Small intestine (tissue), 7 donors: ENCODE results near the gene ARHGDIA. TPM values are rescaled to one million over a fixed set of nuclear protein-coding genes. Genes with fewer than 3 reads are reported as not detected.

ENCODE experiments used
- DNase-seq, 2 donors: peaks; one replicate each; pipeline versions ENCODE4 v3.0.0 to v3.0.0-alpha.2; 2013
- FAIRE-seq: peaks from 2 replicates; lab custom pipeline; 2012; peaks lifted over from hg19 to GRCh38; lab: Jason Lieb, UNC
- H3K27ac ChIP-seq, 3 donors: one replicate each; pipeline ENCODE4 v1.5.1; 2013; ENCODE audit warnings: low read length in 2 of 3, mild to moderate bottlenecking in 2 of 3, control low read depth in 1 of 3, inconsistent platforms in 1 of 3, low read depth in 1 of 3, moderate library complexity in 1 of 3
- H3K27me3 ChIP-seq, 3 donors: one replicate each; pipeline ENCODE4 v1.6.1; 2013; ENCODE audit warnings: low read length in 3 of 3, inconsistent platforms in 1 of 3; ENCODE audit not compliant: control insufficient read depth in 3 of 3, insufficient read depth in 3 of 3
- H3K36me3 ChIP-seq, 3 donors: one replicate each; pipeline ENCODE4 v1.6.1; 2013; ENCODE audit warnings: low read length in 3 of 3, inconsistent platforms in 1 of 3, low read depth in 1 of 3, mild to moderate bottlenecking in 1 of 3, moderate library complexity in 1 of 3; ENCODE audit not compliant: control insufficient read depth in 3 of 3, insufficient read depth in 2 of 3
- H3K4me1 ChIP-seq, 3 donors: one replicate each; pipeline ENCODE4 v1.6.1; 2013; ENCODE audit warnings: low read length in 2 of 3, inconsistent platforms in 1 of 3, low read depth in 1 of 3, mild to moderate bottlenecking in 1 of 3, moderate library complexity in 1 of 3; ENCODE audit not compliant: control insufficient read depth in 3 of 3, insufficient read depth in 2 of 3
- H3K4me3 ChIP-seq, 3 donors: one replicate each; pipeline ENCODE4 v1.5.1; 2013; ENCODE audit warnings: low read length in 3 of 3, control low read depth in 1 of 3, inconsistent platforms in 1 of 3, low read depth in 1 of 3, mild to moderate bottlenecking in 1 of 3, moderate library complexity in 1 of 3
- H3K9me3 ChIP-seq, 2 donors: one replicate each; pipeline ENCODE4 v1.6.1; 2013; ENCODE audit warnings: low read depth in 1 of 2, low read length in 1 of 2; ENCODE audit not compliant: control insufficient read depth in 2 of 2, insufficient read depth in 1 of 2
- WGBS, 3 donors: extraction: QIAGEN DNeasy Blood & Tissue Kit; methylation state at CpG; one replicate each; pipeline ENCODE4 v1.1.7; 2013; 5-methylcytosine and 5-hydroxymethylcytosine counted together
- polyA plus RNA-seq, 4 donors: library from polyadenylated mRNA; stranded (reverse) in 3 of 4; unstranded in 1 of 4; fragments of 200-250 nt in 3 of 4; fragments of 120-200 nt in 1 of 4; gene quantifications; one replicate each; pipeline versions ENCODE4 v1.2.1 to v1.2.3, GENCODE V29; 2013
- donor health status: healthy with polysubstance abuse.
- donor health status: control.
- donor health status: control.
- donor health status: Bipolar disorder and iron deficiency.
- donor health status: healthy.

The ARHGDIA gene
- polyA plus RNA-seq, 4 donors: 190 to 411 (median 341) TPM

DNA sequence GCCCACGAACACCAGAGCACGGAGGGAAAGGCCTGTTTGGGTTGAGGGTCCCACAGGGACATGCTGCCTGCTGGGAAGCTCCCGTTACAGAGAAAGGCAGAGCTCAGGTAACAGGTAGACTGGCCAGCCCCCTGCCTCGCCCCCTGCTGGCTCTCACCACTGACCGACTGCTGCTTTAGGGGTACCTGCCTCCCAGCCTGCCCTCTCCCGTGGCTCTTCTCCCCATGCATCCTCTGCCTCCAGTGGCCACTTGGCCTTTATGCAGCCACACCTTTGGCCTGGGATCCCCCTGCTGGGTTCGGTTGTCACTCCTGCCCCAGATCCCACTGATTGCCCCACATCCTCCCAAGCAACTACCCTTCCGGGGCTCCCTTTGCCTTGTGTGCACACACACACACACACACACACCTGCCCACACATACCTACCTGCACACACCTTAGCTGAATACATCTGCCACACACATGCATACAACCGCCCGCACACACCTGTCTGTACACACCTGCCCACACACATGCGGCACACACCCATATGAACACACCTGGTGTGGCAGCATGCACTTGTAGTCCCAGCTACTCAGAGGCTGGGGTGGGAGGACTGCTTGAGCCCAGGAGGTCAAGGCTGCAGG, 45.2 kb downstream of the ARHGDIA start:
- FAIRE-seq (no peak), DNase-seq (no peak)
- 68 to 81% (median 76%) methylated on average over 11 of the region's 11 CpGs for WGBS, 3 donors

GRCh38 chr17:81824595-81824994, 46.5 kb downstream of the ARHGDIA start:
- no peak overlapping the region for H3K4me3 ChIP-seq
- no peaks in the 10 kb centered on the region for H3K27me3 ChIP-seq
- no peak for DNase-seq
- 85 to 93% (median 90%) methylated on average over 8 to 11 of the region's 11 CpGs for WGBS, 3 donors
- H3K36me3 ChIP-seq: peaks cover 0 to 46% (median 3%) of the 10 kb centered on the region in 3 donors
- no peak overlapping the region for H3K27ac ChIP-seq
- peaks cover 0 to 27% (median 5%) of the 10 kb centered on the region in 3 donors for H3K4me1 ChIP-seq
- no peak for FAIRE-seq
- no peaks in the 10 kb centered on the region for H3K9me3 ChIP-seq

More for the DNA sequence above, 45.2 kb downstream of the ARHGDIA start:
- Histone ChIP-seq H3K9me3 (no peaks in the 10 kb centered on the region), H3K4me1 (peaks cover 0 to 27% (median 5%) of the 10 kb centered on the region in 3 donors), H3K4me3 (no peak overlapping the region), H3K27ac (no peak overlapping the region), H3K36me3 (peaks cover 0 to 52% (median 3%) of the 10 kb centered on the region in 3 donors), H3K27me3 (no peaks in the 10 kb centered on the region)

GRCh38 chr17:81823820-81824550, 47.2 kb downstream of the ARHGDIA start:
- no peak overlapping the region for H3K4me3 ChIP-seq
- no peak overlapping the region for H3K27ac ChIP-seq
- no peaks in the 10 kb centered on the region for H3K27me3 ChIP-seq
- DNase-seq (no peak), FAIRE-seq (no peak)
- H3K36me3 ChIP-seq: peaks cover 0 to 43% (median 3%) of the 10 kb centered on the region in 3 donors
- 89% methylated on average over 33 of the region's 33 CpGs for WGBS, 3 donors
- no peaks in the 10 kb centered on the region for H3K9me3 ChIP-seq
- H3K4me1 ChIP-seq: peaks cover 0 to 27% (median 5%) of the 10 kb centered on the region in 3 donors

DNA sequence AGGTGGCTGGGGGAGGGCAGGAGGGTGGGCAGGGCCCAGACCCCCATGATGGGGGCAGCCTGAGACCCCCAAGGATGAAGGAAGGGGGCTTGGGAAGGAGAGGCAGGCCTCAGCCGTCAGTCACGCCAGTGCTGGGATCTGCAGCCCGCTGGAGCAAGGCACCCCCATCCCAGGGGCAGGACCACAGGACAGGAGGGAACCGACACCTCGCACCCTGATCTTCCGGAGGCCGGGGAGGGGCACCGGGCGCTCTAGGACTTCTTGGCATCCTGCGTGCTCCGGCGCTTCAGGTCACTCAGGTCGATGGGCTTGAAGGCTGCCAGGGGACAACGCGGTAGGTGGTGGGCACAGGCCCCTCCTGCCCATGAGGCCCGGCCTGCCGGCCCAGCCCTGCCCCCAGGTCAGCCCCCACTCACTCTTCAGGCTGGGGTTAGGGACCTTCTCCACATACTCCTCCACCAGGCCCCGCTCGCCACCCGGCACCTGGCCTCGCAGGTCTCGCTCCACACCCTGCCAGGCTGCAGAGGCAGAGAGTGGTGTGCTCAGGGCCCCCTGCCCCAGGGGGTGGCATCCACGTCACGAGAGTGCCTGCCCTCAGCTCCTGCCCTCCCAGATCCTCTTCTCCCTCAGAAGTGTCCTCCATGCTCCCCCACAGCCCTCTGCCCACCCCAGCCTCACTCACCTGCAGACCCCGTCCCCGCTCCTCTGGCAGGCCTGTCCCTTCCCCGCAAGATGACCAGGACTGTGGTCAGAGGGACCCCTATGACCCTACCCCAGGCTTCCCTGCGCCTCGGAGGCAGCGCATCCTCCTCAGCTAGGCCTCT, 47.9 kb downstream of the ARHGDIA start:
- Histone ChIP-seq H3K36me3 (peaks cover 0 to 40% (median 3%) of the 10 kb centered on the region in 3 donors), H3K4me3 (no peak overlapping the region), H3K9me3 (no peaks in the 10 kb centered on the region), H3K27ac (no peak overlapping the region), H3K27me3 (no peaks in the 10 kb centered on the region), H3K4me1 (peaks cover 0 to 27% (median 5%) of the 10 kb centered on the region in 3 donors)
- 94 to 97% (median 95%) methylated on average over 22 to 30 of the region's 30 CpGs for WGBS, 3 donors
- FAIRE-seq (no peak), DNase-seq (no peak)

DNA sequence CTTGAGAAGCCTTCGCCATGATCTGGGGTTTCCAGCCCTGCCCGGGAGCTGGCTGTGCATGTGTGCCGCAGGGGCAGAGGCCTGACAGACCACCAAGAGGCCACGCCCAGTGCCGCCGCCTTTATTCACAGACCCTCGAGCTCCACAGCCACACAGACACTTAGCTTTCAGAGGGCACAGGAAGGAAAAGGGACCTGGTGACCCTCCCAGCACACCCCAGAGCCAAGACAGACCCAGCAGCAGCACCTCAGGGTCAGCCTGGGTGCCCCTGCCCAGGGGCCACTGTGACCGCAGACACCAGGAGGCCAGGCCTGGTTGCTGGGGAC, 48.9 kb downstream of the ARHGDIA start:
- H3K9me3 ChIP-seq: no peaks in the 10 kb centered on the region
- FAIRE-seq: no peak
- peak overlapping the region; percentile 74 to 99 (median 85) for H3K27ac ChIP-seq
- no peak overlapping the region for H3K4me3 ChIP-seq
- DNase-seq: no peak
- H3K36me3 ChIP-seq: peaks cover 0 to 40% (median 3%) of the 10 kb centered on the region in 3 donors
- H3K27me3 ChIP-seq: no peaks in the 10 kb centered on the region
- peaks cover 0 to 25% (median 5%) of the 10 kb centered on the region in 3 donors for H3K4me1 ChIP-seq
- WGBS, 3 donors: 73 to 83% (median 76%) methylated on average over 8 of the region's 8 CpGs

GRCh38 chr17:81821603-81822311, 49.4 kb downstream of the ARHGDIA start:
- FAIRE-seq (no peak), DNase-seq (peak; percentile 96 to 98)
- Histone ChIP-seq H3K4me3 (no peak overlapping the region), H3K4me1 (peaks cover 0 to 25% (median 5%) of the 10 kb centered on the region in 3 donors), H3K36me3 (peaks cover 0 to 40% (median 3%) of the 10 kb centered on the region in 3 donors), H3K9me3 (no peaks in the 10 kb centered on the region), H3K27ac (peak overlapping the region; percentile 74 to 99 (median 85)), H3K27me3 (no peaks in the 10 kb centered on the region)
- 17 to 45% (median 34%) methylated on average over 17 to 20 of the region's 20 CpGs for WGBS, 3 donors

DNA sequence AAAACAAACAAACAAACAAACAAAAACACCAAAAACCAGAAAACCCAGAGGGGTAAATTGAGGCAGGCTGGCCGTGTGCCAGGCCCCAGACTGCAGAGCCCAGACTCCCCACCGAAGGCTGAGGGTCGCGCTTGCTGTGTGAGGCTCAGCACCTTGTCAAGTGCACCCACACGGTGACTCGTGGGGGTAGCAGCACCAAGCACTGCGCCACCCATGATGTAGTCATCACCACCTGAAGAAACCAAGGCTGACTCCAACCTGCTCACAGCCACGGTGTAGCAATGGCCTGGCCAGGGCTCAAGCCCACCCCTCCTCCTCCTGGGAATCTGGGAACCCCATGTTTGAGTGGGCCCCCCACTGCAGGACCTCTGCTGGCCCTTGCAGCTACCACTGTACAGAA, 50.0 kb downstream of the ARHGDIA start:
- 77 to 85% (median 79%) methylated on average over 8 of the region's 8 CpGs for WGBS, 3 donors
- H3K9me3 ChIP-seq: no peaks in the 10 kb centered on the region
- peaks cover 0 to 40% (median 3%) of the 10 kb centered on the region in 3 donors for H3K36me3 ChIP-seq
- peaks cover 0 to 27% (median 5%) of the 10 kb centered on the region in 3 donors for H3K4me1 ChIP-seq
- no peak overlapping the region for H3K4me3 ChIP-seq
- peak overlapping the region; percentile 44 to 99 (median 69) for H3K27ac ChIP-seq
- FAIRE-seq: no peak
- H3K27me3 ChIP-seq: no peaks in the 10 kb centered on the region
- DNase-seq: no peak
